ENCODE results near the gene CRACDL. TPM values are rescaled to one million over a fixed set of nuclear protein-coding genes. Genes with fewer than 3 reads are reported as not detected.

The CRACDL gene
- total RNA-seq, 2 donors from 2014 or later, result 0.13 to 0.16 TPM

DNA sequence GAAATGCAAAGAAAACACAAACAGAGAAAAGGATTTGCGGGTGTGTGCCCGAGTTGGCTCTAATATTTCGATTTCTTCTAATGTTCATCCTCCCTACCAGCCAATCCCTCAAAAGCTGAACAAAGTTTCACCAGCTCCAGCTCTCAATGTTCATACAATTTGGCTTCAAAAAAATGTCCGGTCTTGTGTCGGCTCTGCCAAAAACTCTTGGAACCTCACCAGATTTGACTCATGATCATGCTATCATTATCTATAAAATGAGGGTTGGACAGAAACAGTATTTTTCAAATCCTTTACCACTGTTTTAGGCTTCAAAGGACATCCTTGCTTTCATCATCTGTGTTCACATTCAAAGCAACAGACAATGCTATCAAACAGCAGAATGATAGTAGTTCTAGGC lies 88.2 kb downstream of the CRACDL start:
- no peaks in the 10 kb centered on the region for H3K9me3 Mint-ChIP-seq
- no peak overlapping the region for H3K4me3 Mint-ChIP-seq
- H3K27ac Mint-ChIP-seq, result no peak overlapping the region
- ATAC-seq (replicated peaks), result no peak
- H3K36me3 Mint-ChIP-seq (ENCODE audit: low read depth), result no peaks in the 10 kb centered on the region
- H3K4me1 Mint-ChIP-seq, result no peaks in the 10 kb centered on the region
- peaks cover 20% of the 10 kb centered on the region for H3K27me3 Mint-ChIP-seq

GRCh38 chr2:98846041-98846440 lies 90.0 kb downstream of the CRACDL start:
- peaks cover 7% of the 10 kb centered on the region for H3K27me3 Mint-ChIP-seq
- no peaks in the 10 kb centered on the region for H3K4me1 Mint-ChIP-seq
- ATAC-seq (replicated peaks), result no peak
- no peak overlapping the region for H3K4me3 Mint-ChIP-seq
- no peaks in the 10 kb centered on the region for H3K9me3 Mint-ChIP-seq
- no peaks in the 10 kb centered on the region for H3K36me3 Mint-ChIP-seq (ENCODE audit: low read depth)
- no peak overlapping the region for H3K27ac Mint-ChIP-seq

DNA sequence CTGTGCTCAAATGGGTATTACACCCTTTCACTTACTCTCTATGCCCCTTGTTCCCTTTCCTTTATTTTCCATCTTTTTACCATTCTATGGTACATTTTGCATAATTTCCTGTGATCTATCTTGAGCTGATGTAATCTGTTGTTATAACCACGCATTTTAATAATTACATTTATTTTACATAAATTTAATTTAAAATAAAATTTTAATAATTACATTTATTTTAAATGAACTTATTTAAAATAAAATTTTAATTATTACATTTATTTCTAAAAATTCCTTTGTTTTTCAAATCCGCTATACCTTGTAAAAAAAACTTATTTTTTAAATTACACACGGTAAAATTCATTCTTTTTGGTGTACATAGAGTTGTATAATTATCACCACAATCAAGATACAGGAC lies 93.9 kb downstream of the CRACDL start:
- no peaks in the 10 kb centered on the region for H3K36me3 Mint-ChIP-seq (ENCODE audit: low read depth)
- H3K27me3 Mint-ChIP-seq, result no peaks in the 10 kb centered on the region
- no peak overlapping the region for H3K27ac Mint-ChIP-seq
- no peaks in the 10 kb centered on the region for H3K9me3 Mint-ChIP-seq
- peaks cover 2% of the 10 kb centered on the region for H3K4me1 Mint-ChIP-seq
- ATAC-seq (replicated peaks), result no peak
- no peak overlapping the region for H3K4me3 Mint-ChIP-seq

- Mint-ChIP-seq H3K9me3 (no peaks in the 10 kb centered on the region), H3K4me1 (peaks cover 11% of the 10 kb centered on the region), H3K36me3 (ENCODE audit: low read depth) (no peaks in the 10 kb centered on the region), H3K27me3 (no peaks in the 10 kb centered on the region), H3K4me3 (no peak overlapping the region), H3K27ac (no peak overlapping the region)
- ATAC-seq (replicated peaks), result no peak
Observed at GRCh38 chr2:98839292-98839691, 96.7 kb downstream of the CRACDL start.

DNA sequence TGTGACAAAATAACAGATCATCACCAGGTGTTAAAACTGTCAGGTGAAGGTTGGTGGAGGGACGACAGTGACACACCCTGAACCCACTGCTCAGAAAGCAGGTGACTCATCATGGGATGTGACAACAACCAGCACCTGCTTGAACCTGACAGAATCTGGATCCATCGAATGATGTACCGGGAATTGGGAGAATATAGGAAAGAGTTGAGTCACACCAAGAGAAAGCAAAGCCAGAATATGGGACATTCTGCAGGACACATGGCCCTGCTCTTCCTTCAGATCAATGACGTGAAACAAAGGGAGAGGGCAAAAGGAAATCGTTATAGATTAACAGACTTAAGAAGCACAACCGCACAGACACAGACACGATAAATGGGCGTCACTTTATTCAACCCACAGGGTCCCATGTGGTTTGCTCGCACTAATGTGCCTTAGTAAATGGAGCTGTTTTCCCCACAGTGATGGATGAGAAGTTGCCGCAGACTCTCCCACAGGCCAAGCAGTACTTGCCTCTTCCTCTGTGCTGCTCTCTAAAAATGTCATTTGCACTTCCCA lies 100.1 kb downstream of the CRACDL start:
- ATAC-seq (replicated peaks), result peak; percentile 75
- no peaks in the 10 kb centered on the region for H3K9me3 Mint-ChIP-seq
- H3K27me3 Mint-ChIP-seq, result no peaks in the 10 kb centered on the region
- no peaks in the 10 kb centered on the region for H3K36me3 Mint-ChIP-seq (ENCODE audit: low read depth)
- peak overlapping the region; percentile 70 for H3K4me3 Mint-ChIP-seq
- peak overlapping the region; percentile 35 for H3K27ac Mint-ChIP-seq
- H3K4me1 Mint-ChIP-seq, result peaks cover 28% of the 10 kb centered on the region

- Mint-ChIP-seq H3K27me3 (no peaks in the 10 kb centered on the region), H3K4me3 (no peak overlapping the region), H3K36me3 (ENCODE audit: low read depth) (no peaks in the 10 kb centered on the region), H3K27ac (peak overlapping the region; percentile 33), H3K4me1 (peaks cover 39% of the 10 kb centered on the region), H3K9me3 (no peaks in the 10 kb centered on the region)
- no peak for ATAC-seq (replicated peaks)
Observed at GRCh38 chr2:98833917-98834263, 102.1 kb downstream of the CRACDL start.

- peak; percentile 73 for ATAC-seq (replicated peaks)
- H3K27ac Mint-ChIP-seq, result peak overlapping the region; percentile 33
- H3K9me3 Mint-ChIP-seq, result no peaks in the 10 kb centered on the region
- H3K36me3 Mint-ChIP-seq (ENCODE audit: low read depth), result no peaks in the 10 kb centered on the region
- H3K4me3 Mint-ChIP-seq, result peak overlapping the region; percentile 7
- H3K4me1 Mint-ChIP-seq, result peaks cover 45% of the 10 kb centered on the region
- H3K27me3 Mint-ChIP-seq, result no peaks in the 10 kb centered on the region
Observed at GRCh38 chr2:98833172-98833916, 102.7 kb downstream of the CRACDL start.

- H3K4me1 Mint-ChIP-seq, result peaks cover 49% of the 10 kb centered on the region
- no peaks in the 10 kb centered on the region for H3K9me3 Mint-ChIP-seq
- no peak for ATAC-seq (replicated peaks)
- H3K36me3 Mint-ChIP-seq (ENCODE audit: low read depth), result no peaks in the 10 kb centered on the region
- H3K4me3 Mint-ChIP-seq, result no peak overlapping the region
- no peaks in the 10 kb centered on the region for H3K27me3 Mint-ChIP-seq
- peak overlapping the region; percentile 58 for H3K27ac Mint-ChIP-seq
Observed at GRCh38 chr2:98832172-98832571, 103.9 kb downstream of the CRACDL start.

GRCh38 chr2:98830571-98831145 lies 105.4 kb downstream of the CRACDL start:
- H3K4me1 Mint-ChIP-seq, result peaks cover 41% of the 10 kb centered on the region

GRCh38 chr2:98829581-98830270 lies 106.3 kb downstream of the CRACDL start:
- peak overlapping the region; percentile 55 for H3K4me3 Mint-ChIP-seq
- peak overlapping the region; percentile 82 for H3K27ac Mint-ChIP-seq
- ATAC-seq (replicated peaks), result no peak

More at GRCh38 chr2:98830571-98831145, 105.4 kb downstream of the CRACDL start:
- H3K27me3 Mint-ChIP-seq, result no peaks in the 10 kb centered on the region
- H3K27ac Mint-ChIP-seq, result no peak overlapping the region
- no peak overlapping the region for H3K4me3 Mint-ChIP-seq
- no peak for ATAC-seq (replicated peaks)
- H3K9me3 Mint-ChIP-seq, result no peaks in the 10 kb centered on the region
- H3K36me3 Mint-ChIP-seq (ENCODE audit: low read depth), result no peaks in the 10 kb centered on the region

DNA sequence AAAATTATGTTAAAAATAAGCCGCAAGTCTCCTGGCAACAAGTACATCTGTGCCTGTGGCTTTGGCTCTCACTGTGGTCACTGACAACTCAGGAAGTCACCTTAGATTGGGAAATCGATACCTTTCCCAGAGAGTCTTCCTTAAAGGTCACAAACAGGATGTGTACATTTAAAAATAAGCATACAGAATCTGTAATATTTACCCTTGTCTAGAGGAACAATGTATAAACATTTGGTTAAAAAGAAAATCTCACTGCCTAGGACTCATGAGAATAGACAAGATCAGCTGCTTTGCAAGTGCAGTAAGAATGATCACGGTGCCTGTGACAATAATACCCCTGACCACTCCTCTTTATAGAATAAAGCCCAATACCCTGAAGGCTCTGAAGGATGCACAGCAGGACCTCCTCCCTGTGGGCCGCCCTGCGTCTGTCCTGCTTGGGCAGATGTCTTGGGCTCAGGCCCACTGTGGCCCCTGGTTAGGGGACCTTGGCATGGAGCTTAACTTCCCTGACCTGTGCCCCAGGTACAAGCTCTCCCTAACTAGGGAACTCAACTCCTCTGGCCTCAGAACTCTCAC lies 107.1 kb downstream of the CRACDL start:
- Mint-ChIP-seq H3K27ac (peak overlapping the region; percentile 82), H3K4me1 (peaks cover 42% of the 10 kb centered on the region)

More at GRCh38 chr2:98829581-98830270, 106.3 kb downstream of the CRACDL start:
- H3K27me3 Mint-ChIP-seq, result no peaks in the 10 kb centered on the region
- peaks cover 39% of the 10 kb centered on the region for H3K4me1 Mint-ChIP-seq
- H3K36me3 Mint-ChIP-seq (ENCODE audit: low read depth), result no peaks in the 10 kb centered on the region
- H3K9me3 Mint-ChIP-seq, result no peaks in the 10 kb centered on the region

GRCh38 chr2:98828369-98828744 lies 107.7 kb downstream of the CRACDL start:
- peaks cover 46% of the 10 kb centered on the region for H3K4me1 Mint-ChIP-seq

More for the DNA sequence above, 107.1 kb downstream of the CRACDL start:
- H3K27me3 Mint-ChIP-seq, result no peaks in the 10 kb centered on the region
- H3K4me3 Mint-ChIP-seq, result peak overlapping the region; percentile 55
- ATAC-seq (replicated peaks), result peak; percentile 44
- no peaks in the 10 kb centered on the region for H3K36me3 Mint-ChIP-seq (ENCODE audit: low read depth)
- no peaks in the 10 kb centered on the region for H3K9me3 Mint-ChIP-seq

GRCh38 chr2:98827625-98828368 lies 108.2 kb downstream of the CRACDL start:
- no peak for ATAC-seq (replicated peaks)
- no peaks in the 10 kb centered on the region for H3K9me3 Mint-ChIP-seq
- peak overlapping the region; percentile 55 for H3K4me3 Mint-ChIP-seq
- peaks cover 47% of the 10 kb centered on the region for H3K4me1 Mint-ChIP-seq
- peak overlapping the region; percentile 82 for H3K27ac Mint-ChIP-seq
- no peaks in the 10 kb centered on the region for H3K36me3 Mint-ChIP-seq (ENCODE audit: low read depth)
- H3K27me3 Mint-ChIP-seq, result no peaks in the 10 kb centered on the region

More at GRCh38 chr2:98828369-98828744, 107.7 kb downstream of the CRACDL start:
- ATAC-seq (replicated peaks), result no peak
- Mint-ChIP-seq H3K27ac (peak overlapping the region; percentile 82), H3K4me3 (peak overlapping the region; percentile 55), H3K36me3 (ENCODE audit: low read depth) (no peaks in the 10 kb centered on the region), H3K9me3 (no peaks in the 10 kb centered on the region), H3K27me3 (no peaks in the 10 kb centered on the region)

DNA sequence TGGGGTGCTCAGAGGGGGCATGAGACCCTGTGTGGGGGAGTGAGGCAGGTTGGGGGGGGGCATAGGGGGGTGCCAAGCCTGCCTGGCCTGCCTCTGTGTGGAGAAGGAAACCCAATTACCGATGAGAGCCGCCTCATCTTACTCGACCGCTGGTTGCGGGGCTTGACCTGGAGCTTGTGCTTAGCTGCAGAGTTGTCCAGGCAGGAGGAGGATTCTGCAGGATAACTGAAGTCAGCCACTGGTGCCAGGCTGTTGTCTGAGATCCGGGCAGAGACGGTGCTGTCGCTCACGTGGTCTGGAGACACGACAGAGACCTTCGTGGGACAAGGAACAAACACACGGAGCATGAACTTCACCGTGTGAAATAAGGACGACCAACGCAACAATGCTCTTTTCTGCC lies 109.2 kb downstream of the CRACDL start:
- Mint-ChIP-seq H3K36me3 (ENCODE audit: low read depth) (no peaks in the 10 kb centered on the region), H3K9me3 (no peaks in the 10 kb centered on the region), H3K27me3 (no peaks in the 10 kb centered on the region), H3K4me3 (no peak overlapping the region), H3K27ac (no peak overlapping the region), H3K4me1 (peaks cover 38% of the 10 kb centered on the region)
- no peak for ATAC-seq (replicated peaks)
